HEK293 (cell line): ENCODE data around the gene LRRC30.

Experiments
- CTCF ChIA-PET: fragments of 350-600 bp; formaldehyde crosslinking; extraction: SDS; loops from one replicate; lab custom pipeline; 2021; ENCODE audit warnings: antibody characterized with exemption; lab: Yijun Ruan, JAX
- POLR2A ChIA-PET: fragments of 300-600 bp; formaldehyde crosslinking; extraction: SDS; loops from one replicate; lab custom pipeline; 2020; ENCODE audit warnings: antibody characterized with exemption, inconsistent platforms; lab: Yijun Ruan, JAX
- H3K27ac ChIP-seq: fragments of 200-500 bp; sonication (Bioruptor generic); 2 replicates; pipeline ENCODE4 v1.5.1; 2014; ENCODE audit warnings: low read depth, low read length, control low read depth, inconsistent platforms; ENCODE audit errors: extremely low read depth
- H3K36me3 ChIP-seq, 2 experiments: fragments of 200-500 bp in 1 of 2; sonication (Bioruptor generic) in 1 of 2; 1 replicate in 1 of 2; 2 replicates in 1 of 2; pipeline ENCODE4 v1.5.1; 2014 to 2017; ENCODE audit warnings: inconsistent platforms in 2 of 2, low read length in 2 of 2; ENCODE audit not compliant: control insufficient read depth in 2 of 2, insufficient read depth in 1 of 2
- H3K4me1 ChIP-seq: fragments of 200-500 bp; sonication (Bioruptor generic); 2 replicates; pipeline ENCODE4 v1.5.1; 2014; ENCODE audit warnings: mild to moderate bottlenecking, low read length, inconsistent platforms; ENCODE audit not compliant: control insufficient read depth, insufficient read depth
- H3K4me3 ChIP-seq: 2 replicates; pipeline ENCODE4 v1.5.1; 2011; ENCODE audit warnings: low read depth, mild to moderate bottlenecking, control low read depth, low read length, moderate library complexity
- H3K9me3 ChIP-seq: fragments of 200-500 bp; sonication (Bioruptor generic); 2 replicates; pipeline ENCODE4 v1.5.1; 2014; ENCODE audit warnings: low read depth, low read length, inconsistent platforms; ENCODE audit not compliant: control insufficient read depth, insufficient read depth
- GLI2 ChIP-seq: fragments of 450-650 bp; formaldehyde crosslinking; IDR thresholded peaks from 2 replicates; pipeline ENCODE4; 2017; ENCODE audit warnings: missing biosample characterization, missing genetic modification characterization, low read depth, borderline replicate concordance
- GLI4 ChIP-seq: fragments of 450-650 bp; formaldehyde crosslinking; IDR thresholded peaks from 2 replicates; pipeline ENCODE4 v1.5.1; 2016; ENCODE audit warnings: missing biosample characterization, missing genetic modification characterization
- KLF8 ChIP-seq: fragments of 450-650 bp; formaldehyde crosslinking; IDR thresholded peaks from 2 replicates; pipeline ENCODE4 v1.5.1; 2016; ENCODE audit warnings: missing biosample characterization, missing genetic modification characterization
- MZF1 ChIP-seq: fragments of 450-650 bp; formaldehyde crosslinking; IDR thresholded peaks from 2 replicates; pipeline ENCODE4 v1.5.1; 2017; ENCODE audit warnings: missing biosample characterization, missing genetic modification characterization, borderline replicate concordance
- OSR2 ChIP-seq: fragments of 450-650 bp; formaldehyde crosslinking; IDR thresholded peaks from 2 replicates; pipeline ENCODE4 v1.5.1; 2016; ENCODE audit warnings: missing biosample characterization, missing genetic modification characterization
- SALL2 ChIP-seq: fragments of 450-650 bp; formaldehyde crosslinking; IDR thresholded peaks from 2 replicates; pipeline ENCODE4 v1.5.0; 2017; ENCODE audit warnings: missing biosample characterization, mild to moderate bottlenecking, missing genetic modification characterization, borderline replicate concordance
- YY1 ChIP-seq: fragments of 450-650 bp; formaldehyde crosslinking; IDR thresholded peaks from 2 replicates; pipeline ENCODE4 v1.5.1; 2018; ENCODE audit warnings: missing biosample characterization, missing genetic modification characterization
- ZBTB17 ChIP-seq: fragments of 450-650 bp; formaldehyde crosslinking; IDR thresholded peaks from 2 replicates; pipeline ENCODE4 v1.5.1; 2016; ENCODE audit warnings: missing biosample characterization, missing genetic modification characterization
- ZFP3 ChIP-seq: fragments of 450-650 bp; formaldehyde crosslinking; IDR thresholded peaks from 2 replicates; pipeline ENCODE4 v1.5.1; 2016; ENCODE audit warnings: low read depth, missing biosample characterization, missing genetic modification characterization
- ZFP37 ChIP-seq: fragments of 450-650 bp; formaldehyde crosslinking; IDR thresholded peaks from 2 replicates; pipeline ENCODE4 v1.5.1; 2016; ENCODE audit warnings: missing biosample characterization, missing genetic modification characterization
- ZNF10 ChIP-seq: fragments of 450-650 bp; formaldehyde crosslinking; IDR thresholded peaks from 2 replicates; pipeline ENCODE4 v1.5.1; 2017; ENCODE audit warnings: missing biosample characterization, missing genetic modification characterization
- ZNF121 ChIP-seq: fragments of 450-650 bp; formaldehyde crosslinking; IDR thresholded peaks from 2 replicates; pipeline ENCODE4 v1.5.1; 2016; ENCODE audit warnings: missing biosample characterization, missing genetic modification characterization
- ZNF146 ChIP-seq: fragments of 450-650 bp; formaldehyde crosslinking; IDR thresholded peaks from 2 replicates; pipeline ENCODE4 v1.5.1; 2016; ENCODE audit warnings: missing biosample characterization, missing genetic modification characterization
- ZNF175 ChIP-seq: fragments of 450-650 bp; formaldehyde crosslinking; IDR thresholded peaks from 2 replicates; pipeline ENCODE4 v1.5.1; 2016; ENCODE audit warnings: missing biosample characterization, missing genetic modification characterization
- ZNF184 ChIP-seq: fragments of 450-650 bp; IDR thresholded peaks from 2 replicates; pipeline ENCODE4 v1.5.1; 2018; ENCODE audit warnings: missing biosample characterization, mild to moderate bottlenecking, missing genetic modification characterization
- ZNF391 ChIP-seq: fragments of 450-650 bp; formaldehyde crosslinking; IDR thresholded peaks from 2 replicates; pipeline ENCODE4 v1.5.1; 2016; ENCODE audit warnings: low read depth, missing biosample characterization, missing genetic modification characterization, borderline replicate concordance
- ZNF473 ChIP-seq: fragments of 450-650 bp; formaldehyde crosslinking; IDR thresholded peaks from 2 replicates; pipeline ENCODE4 v1.5.1; 2017; ENCODE audit warnings: missing biosample characterization, missing genetic modification characterization
- ZNF48 ChIP-seq: fragments of 450-650 bp; formaldehyde crosslinking; IDR thresholded peaks from 2 replicates; pipeline ENCODE4 v1.5.1; 2016; ENCODE audit warnings: missing biosample characterization, missing genetic modification characterization
- ZNF521 ChIP-seq: fragments of 450-650 bp; formaldehyde crosslinking; IDR thresholded peaks from 2 replicates; pipeline ENCODE4 v1.5.1; 2017; ENCODE audit warnings: missing biosample characterization, mild to moderate bottlenecking, missing genetic modification characterization
- ZNF571 ChIP-seq: fragments of 450-650 bp; formaldehyde crosslinking; IDR thresholded peaks from 2 replicates; pipeline ENCODE4 v1.5.0; 2017; ENCODE audit warnings: missing biosample characterization, missing genetic modification characterization
- ZNF660 ChIP-seq: fragments of 450-650 bp; IDR thresholded peaks from 2 replicates; pipeline ENCODE4 v1.5.1; 2018; ENCODE audit warnings: missing biosample characterization, mild to moderate bottlenecking, missing genetic modification characterization
- ZNF670 ChIP-seq: fragments of 450-650 bp; formaldehyde crosslinking; IDR thresholded peaks from 2 replicates; pipeline ENCODE4 v1.5.1; 2016; ENCODE audit warnings: missing biosample characterization, missing genetic modification characterization, low read depth
- ZNF707 ChIP-seq: fragments of 450-650 bp; formaldehyde crosslinking; IDR thresholded peaks from 2 replicates; pipeline ENCODE4 v1.5.1; 2016; ENCODE audit warnings: missing biosample characterization, missing genetic modification characterization
- ZNF785 ChIP-seq: fragments of 450-650 bp; formaldehyde crosslinking; IDR thresholded peaks from 2 replicates; pipeline ENCODE4 v1.5.1; 2016; ENCODE audit warnings: missing biosample characterization, missing genetic modification characterization
- TF ChIP-seq, protein P1 (sequence below): fragments of 450-650 bp; formaldehyde crosslinking; IDR thresholded peaks from 2 replicates; pipeline ENCODE4 v1.5.1; 2016; ENCODE audit warnings: missing biosample characterization, missing genetic modification characterization
- TF ChIP-seq, protein P2 (sequence below): fragments of 450-650 bp; formaldehyde crosslinking; IDR thresholded peaks from 2 replicates; pipeline ENCODE4 v1.5.1; 2016; ENCODE audit warnings: missing biosample characterization, missing genetic modification characterization
- TF ChIP-seq, protein P3 (sequence below): fragments of 450-650 bp; formaldehyde crosslinking; IDR thresholded peaks from 2 replicates; pipeline ENCODE4 v1.5.1; 2016; ENCODE audit warnings: missing biosample characterization, missing genetic modification characterization

Gene LRRC30

DNA sequence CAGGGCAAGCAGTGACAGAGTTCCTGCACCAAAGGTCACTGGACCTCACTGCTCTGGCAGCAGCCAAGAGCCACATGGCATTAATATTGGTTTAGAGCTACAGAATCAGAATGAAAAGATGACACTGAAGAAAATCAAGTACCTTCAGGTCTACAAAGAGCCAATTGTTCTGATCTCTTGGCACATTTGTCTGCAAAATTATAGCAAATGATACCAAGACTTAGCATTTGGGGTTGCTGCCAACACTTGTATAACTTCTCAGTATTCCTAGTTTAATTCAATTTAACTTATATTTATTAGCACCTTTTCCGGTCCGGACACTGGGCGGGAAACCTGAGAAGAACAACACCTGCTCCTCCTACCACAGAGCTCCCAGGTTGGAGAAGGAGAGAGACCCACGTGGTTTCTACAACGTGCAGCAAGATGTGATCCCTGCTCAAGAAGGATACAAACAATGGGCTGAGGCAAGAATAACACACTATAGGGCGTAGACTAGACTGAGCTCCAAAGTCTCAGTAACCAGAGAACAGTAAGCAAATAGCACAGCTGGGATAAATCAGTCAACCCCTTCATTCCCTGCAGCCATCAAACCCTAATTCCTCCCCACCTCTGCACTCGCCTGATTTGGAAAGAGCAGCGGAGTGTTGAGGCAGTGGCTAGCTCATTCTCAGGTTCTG lies 2.4 kb downstream of the LRRC30 start:
- ChIA-PET CTCF (interaction anchor here (0.6 to 2.5 kb wide), 4 partner anchors 8 to 468 kb away, joined by 3 to 6 read pairs (median 4); no protein-coding TSS in a partner anchor), POLR2A (interaction anchor here (0.6 kb wide), 1 partner anchor 100 kb away, joined by 3 read pairs; no protein-coding TSS in a partner anchor)
- Histone ChIP-seq H3K36me3 (no peaks in the 10 kb centered on the region), H3K4me1 (no peaks in the 10 kb centered on the region), H3K9me3 (no peaks in the 10 kb centered on the region), H3K27ac (no peak overlapping the region), H3K4me3 (no peak overlapping the region)
- no peak for TF ChIP-seq GLI2
- TF ChIP-seq ZNF660 (tag by site-specific recombination), result no peak
- no peak for TF ChIP-seq SALL2 (tag by site-specific recombination)
- TF ChIP-seq ZNF707 (tag by site-specific recombination), result no peak
- no peak for TF ChIP-seq ZNF473
- TF ChIP-seq ZNF571 (tag by site-specific recombination), result no peak
- TF ChIP-seq ZBTB17 (tag by site-specific recombination), result no peak
- no peak for TF ChIP-seq ZNF175 (tag by site-specific recombination)
- TF ChIP-seq ZFP37, result no peak

DNA sequence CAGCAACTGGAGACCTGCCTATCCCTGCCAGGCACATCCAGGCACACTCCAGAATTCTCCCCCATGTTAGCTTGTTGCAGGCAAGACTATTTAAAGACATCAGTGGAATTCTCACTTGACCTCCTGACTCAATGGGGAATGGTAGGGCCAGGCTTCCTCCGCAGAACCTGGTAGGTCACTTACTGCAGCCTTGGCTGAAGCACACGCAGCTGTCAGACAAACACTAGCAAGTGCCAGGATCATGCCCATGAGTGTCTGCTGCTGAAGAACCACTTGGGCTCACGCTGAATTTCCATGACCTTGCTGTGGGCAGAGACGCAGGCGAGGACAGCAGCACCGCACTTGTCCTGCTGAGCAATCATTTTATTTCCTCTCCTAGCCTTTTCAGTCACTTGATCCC lies 3.2 kb downstream of the LRRC30 start:
- no peaks in the 10 kb centered on the region for H3K4me1 ChIP-seq
- H3K27ac ChIP-seq, result no peak overlapping the region
- no peaks in the 10 kb centered on the region for H3K36me3 ChIP-seq
- TF ChIP-seq GLI4, result no peak
- no peak for TF ChIP-seq MZF1 (tag by site-specific recombination)
- no peak for TF ChIP-seq ZNF670 (tag by site-specific recombination)
- no peak for TF ChIP-seq ZNF521 (tag by site-specific recombination)
- TF ChIP-seq KLF8 (tag by site-specific recombination), result no peak
- no peak for TF ChIP-seq ZFP3 (tag by site-specific recombination)
- ChIA-PET CTCF (interaction anchor here (1.2 to 2.5 kb wide), 3 partner anchors 9 to 38 kb away, joined by 4 to 9 read pairs (median 6); no protein-coding TSS in a partner anchor), POLR2A (no interaction called here)
- no peaks in the 10 kb centered on the region for H3K9me3 ChIP-seq
- no peak overlapping the region for H3K4me3 ChIP-seq

DNA sequence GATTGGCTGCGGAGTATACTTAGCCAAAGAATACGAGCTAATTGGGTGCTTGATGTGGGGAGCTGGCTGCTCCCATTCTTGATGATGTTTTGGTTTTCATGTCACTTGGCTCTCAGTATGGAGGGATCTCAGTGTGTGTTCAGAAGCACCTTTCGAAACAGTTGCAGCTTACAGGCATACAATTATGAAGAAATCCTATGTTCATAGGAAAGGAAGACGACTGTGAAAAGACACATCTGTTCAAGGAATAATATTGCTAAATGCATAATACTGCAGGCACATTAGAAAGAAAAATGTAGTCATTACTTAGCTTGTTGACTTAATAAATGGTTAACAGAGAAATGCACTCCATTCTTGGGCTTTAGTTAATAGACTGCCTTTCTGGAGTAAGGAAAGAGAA lies 4.1 kb downstream of the LRRC30 start:
- ChIA-PET POLR2A (no interaction called here), CTCF (interaction anchor here (1.0 to 2.5 kb wide), 3 partner anchors 9 to 38 kb away, joined by 3 to 9 read pairs (median 6); no protein-coding TSS in a partner anchor)
- H3K36me3 ChIP-seq, result no peaks in the 10 kb centered on the region
- no peak overlapping the region for H3K4me3 ChIP-seq
- no peak overlapping the region for H3K27ac ChIP-seq
- no peaks in the 10 kb centered on the region for H3K4me1 ChIP-seq
- no peaks in the 10 kb centered on the region for H3K9me3 ChIP-seq
- TF ChIP-seq, protein P1, sequence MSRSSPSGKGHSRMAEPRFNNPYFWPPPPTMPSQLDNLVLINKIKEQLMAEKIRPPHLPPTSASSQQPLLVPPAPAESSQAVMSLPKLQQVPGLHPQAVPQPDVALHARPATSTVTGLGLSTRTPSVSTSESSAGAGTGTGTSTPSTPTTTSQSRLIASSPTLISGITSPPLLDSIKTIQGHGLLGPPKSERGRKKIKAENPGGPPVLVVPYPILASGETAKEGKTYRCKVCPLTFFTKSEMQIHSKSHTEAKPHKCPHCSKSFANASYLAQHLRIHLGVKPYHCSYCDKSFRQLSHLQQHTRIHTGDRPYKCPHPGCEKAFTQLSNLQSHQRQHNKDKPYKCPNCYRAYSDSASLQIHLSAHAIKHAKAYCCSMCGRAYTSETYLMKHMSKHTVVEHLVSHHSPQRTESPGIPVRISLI (tag by site-specific recombination), result no peak
- TF ChIP-seq ZNF10 (tag by site-specific recombination), result no peak
- TF ChIP-seq ZNF121, result no peak
- no peak for TF ChIP-seq ZNF391 (tag by site-specific recombination)
- TF ChIP-seq ZNF184 (tag by site-specific recombination), result no peak
- TF ChIP-seq, protein P2, sequence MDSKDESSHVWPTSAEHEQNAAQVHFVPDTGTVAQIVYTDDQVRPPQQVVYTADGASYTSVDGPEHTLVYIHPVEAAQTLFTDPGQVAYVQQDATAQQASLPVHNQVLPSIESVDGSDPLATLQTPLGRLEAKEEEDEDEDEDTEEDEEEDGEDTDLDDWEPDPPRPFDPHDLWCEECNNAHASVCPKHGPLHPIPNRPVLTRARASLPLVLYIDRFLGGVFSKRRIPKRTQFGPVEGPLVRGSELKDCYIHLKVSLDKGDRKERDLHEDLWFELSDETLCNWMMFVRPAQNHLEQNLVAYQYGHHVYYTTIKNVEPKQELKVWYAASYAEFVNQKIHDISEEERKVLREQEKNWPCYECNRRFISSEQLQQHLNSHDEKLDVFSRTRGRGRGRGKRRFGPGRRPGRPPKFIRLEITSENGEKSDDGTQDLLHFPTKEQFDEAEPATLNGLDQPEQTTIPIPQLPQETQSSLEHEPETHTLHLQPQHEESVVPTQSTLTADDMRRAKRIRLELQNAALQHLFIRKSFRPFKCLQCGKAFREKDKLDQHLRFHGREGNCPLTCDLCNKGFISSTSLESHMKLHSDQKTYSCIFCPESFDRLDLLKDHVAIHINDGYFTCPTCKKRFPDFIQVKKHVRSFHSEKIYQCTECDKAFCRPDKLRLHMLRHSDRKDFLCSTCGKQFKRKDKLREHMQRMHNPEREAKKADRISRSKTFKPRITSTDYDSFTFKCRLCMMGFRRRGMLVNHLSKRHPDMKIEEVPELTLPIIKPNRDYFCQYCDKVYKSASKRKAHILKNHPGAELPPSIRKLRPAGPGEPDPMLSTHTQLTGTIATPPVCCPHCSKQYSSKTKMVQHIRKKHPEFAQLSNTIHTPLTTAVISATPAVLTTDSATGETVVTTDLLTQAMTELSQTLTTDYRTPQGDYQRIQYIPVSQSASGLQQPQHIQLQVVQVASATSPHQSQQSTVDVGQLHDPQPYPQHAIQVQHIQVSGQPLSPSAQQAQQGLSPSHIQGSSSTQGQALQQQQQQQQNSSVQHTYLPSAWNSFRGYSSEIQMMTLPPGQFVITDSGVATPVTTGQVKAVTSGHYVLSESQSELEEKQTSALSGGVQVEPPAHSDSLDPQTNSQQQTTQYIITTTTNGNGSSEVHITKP (tag by site-specific recombination), result no peak
- no peak for TF ChIP-seq GLI2
- no peak for TF ChIP-seq ZNF146 (tag by site-specific recombination)
- TF ChIP-seq ZNF785 (tag by site-specific recombination), result no peak
- TF ChIP-seq, protein P3, sequence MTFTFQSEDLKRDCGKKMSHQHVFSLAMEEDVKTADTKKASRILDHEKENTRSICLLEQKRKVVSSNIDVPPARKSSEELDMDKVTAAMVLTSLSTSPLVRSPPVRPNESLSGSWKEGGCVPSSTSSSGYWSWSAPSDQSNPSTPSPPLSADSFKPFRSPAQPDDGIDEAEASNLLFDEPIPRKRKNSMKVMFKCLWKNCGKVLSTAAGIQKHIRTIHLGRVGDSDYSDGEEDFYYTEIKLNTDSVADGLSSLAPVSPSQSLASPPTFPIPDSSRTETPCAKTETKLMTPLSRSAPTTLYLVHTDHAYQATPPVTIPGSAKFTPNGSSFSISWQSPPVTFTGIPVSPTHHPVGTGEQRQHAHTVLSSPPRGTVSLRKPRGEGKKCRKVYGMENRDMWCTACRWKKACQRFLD, result no peak
- TF ChIP-seq YY1 (tag by site-specific recombination), result no peak
- no peak for TF ChIP-seq ZNF48 (tag by site-specific recombination)
- TF ChIP-seq OSR2 (tag by site-specific recombination), result no peak
